A549 (cell line): ENCODE measurements around the gene SMCO2. TPM values are rescaled to one million over a fixed set of nuclear protein-coding genes. Genes with fewer than 3 reads are reported as not detected.

Experiments
- ATAC-seq, 2 experiments: fragments of 200-7000 bp in 1 of 2; fragments of >200 bp in 1 of 2; cut with Nextera tagmentation in 1 of 2; cut with Tn5 transposase in 1 of 2; 3 replicates each; pipeline versions ENCODE4 v1.8.0 to v1.9.1; 2018 to 2020; ENCODE audit warnings: mild to moderate bottlenecking in 1 of 2, moderate library complexity in 1 of 2
- CTCF ChIA-PET: fragments of 300-600 bp; sonication (Branson Sonifier 250); formaldehyde crosslinking; extraction: SDS; loops from one replicate; lab custom pipeline; 2021; ENCODE audit warnings: antibody characterized with exemption, inconsistent platforms; lab: Yijun Ruan, JAX
- POLR2A ChIA-PET: fragments of 350-600 bp; formaldehyde crosslinking; extraction: SDS; loops from one replicate; lab custom pipeline; 2021; ENCODE audit warnings: antibody characterized with exemption, inconsistent platforms; lab: Yijun Ruan, JAX
- DNase-seq, 2 experiments: peaks; one replicate each; pipeline versions ENCODE4 v3.0.0 to v3.0.0-alpha.2; 2011 to 2016; ENCODE audit warnings: low read depth in 1 of 2, low spot score in 1 of 2
- FAIRE-seq: peaks from 2 replicates; lab custom pipeline; 2011; peaks lifted over from hg19 to GRCh38; lab: Jason Lieb, UNC
- H3K27ac ChIP-seq, 2 experiments: fragments of >200 bp; sonication (Bioruptor Twin); formaldehyde crosslinking; 3 replicates each; pipeline ENCODE4 v1.5.1; 2016 to 2017
- H3K4me1 ChIP-seq: fragments of >200 bp; sonication (Bioruptor Twin); formaldehyde crosslinking; 3 replicates; pipeline ENCODE4 v1.6.1; 2016
- H3K4me2 ChIP-seq: fragments of >200 bp; sonication (Bioruptor Twin); formaldehyde crosslinking; 3 replicates; pipeline ENCODE4 v1.6.1; 2016
- H3K4me3 ChIP-seq: fragments of >200 bp; sonication (Bioruptor Twin); formaldehyde crosslinking; 3 replicates; pipeline ENCODE4 v1.5.1; 2016
- H3K9me3 ChIP-seq: fragments of >200 bp; sonication (Bioruptor Twin); formaldehyde crosslinking; 3 replicates; pipeline ENCODE4 v1.6.1; 2016
- ATOH8 ChIP-seq: fragments of 250-450 bp; sonication (Bioruptor Pico); IDR thresholded peaks from 2 replicates; pipeline ENCODE4 v1.5.0; 2020; ENCODE audit warnings: low read depth, mild to moderate bottlenecking, moderate library complexity
- CBX2 ChIP-seq: fragments of 200-600 bp; sonication (generic); IDR thresholded peaks from 2 replicates; pipeline ENCODE4 v1.6.1; 2016; ENCODE audit warnings: low read depth, mild to moderate bottlenecking, borderline replicate concordance
- CTCF ChIP-seq: fragments of >200 bp; sonication (Bioruptor Twin); formaldehyde crosslinking; IDR thresholded peaks from 3 replicates; pipeline ENCODE4 v1.5.1; 2016
- ESRRA ChIP-seq: fragments of 150-350 bp; IDR thresholded peaks from 2 replicates; pipeline ENCODE4 v1.6.1; 2014; ENCODE audit warnings: mild to moderate bottlenecking, low read length, borderline replicate concordance
- HES2 ChIP-seq: fragments of >200 bp; sonication (Bioruptor Twin); formaldehyde crosslinking; IDR thresholded peaks from 2 replicates; pipeline ENCODE4 v1.6.1; 2016
- KDM5A ChIP-seq: fragments of 200-600 bp; sonication (generic); IDR thresholded peaks from 2 replicates; pipeline ENCODE4 v1.6.1; 2016; ENCODE audit warnings: antibody characterized with exemption, mild to moderate bottlenecking
- MAZ ChIP-seq: fragments of 150-350 bp; IDR thresholded peaks from 2 replicates; pipeline ENCODE4 v1.6.1; 2014; ENCODE audit warnings: antibody characterized with exemption, low read depth, low read length, borderline replicate concordance
- PBX3 ChIP-seq: IDR thresholded peaks from 2 replicates; pipeline ENCODE4 v1.6.1; 2012
- POLR2AphosphoS2 ChIP-seq: conservative IDR thresholded peaks from 2 replicates; pipeline ENCODE4 v1.6.1; 2012; ENCODE audit warnings: low read length, improper control_type of control experiment, inconsistent platforms
- RAD21 ChIP-seq, 2 experiments: fragments of >200 bp in 1 of 2; sonication (Bioruptor Twin) in 1 of 2; formaldehyde crosslinking in 1 of 2; IDR thresholded peaks in 1 of 2; conservative IDR thresholded peaks in 1 of 2; 2 replicates in 1 of 2; 3 replicates in 1 of 2; pipeline ENCODE4 v1.6.1; 2012 to 2018; ENCODE audit warnings: inconsistent platforms in 1 of 2
- REST ChIP-seq: fragments of 200-600 bp; sonication (generic); IDR thresholded peaks from 2 replicates; pipeline ENCODE4 v1.6.1; 2016; ENCODE audit warnings: antibody characterized with exemption, mild to moderate bottlenecking, moderate library complexity
- SREBF2 ChIP-seq: fragments of 450-650 bp; IDR thresholded peaks from 2 replicates; pipeline ENCODE4 v1.6.1; 2014; ENCODE audit warnings: mild to moderate bottlenecking, moderate library complexity
- ZNF302 ChIP-seq: fragments of 250-450 bp; sonication (Bioruptor Pico); IDR thresholded peaks from 2 replicates; pipeline ENCODE4 v1.9.0; 2021; ENCODE audit warnings: inconsistent platforms, mild to moderate bottlenecking, moderate library complexity
- WGBS: methylation state at CpG from one replicate; pipeline ENCODE4 v1.1.6; 2017; ENCODE audit errors: missing lambda C conversion rate; 5-methylcytosine and 5-hydroxymethylcytosine counted together
- polyA plus RNA-seq, 4 experiments: library from polyadenylated mRNA; depleted of rRNA in 3 of 4; stranded (reverse); fragments of >200 nt; fragmentation: RNase III in 1 of 4; extraction: RNeasy Plus Mini Kit Qiagen cat#74134 plus additional on column Dnase treatment in 1 of 4; gene quantifications; 2 replicates in 3 of 4; 3 replicates in 1 of 4; pipeline ENCODE4 v1.2.3, GENCODE V29; 2011 to 2017

The SMCO2 gene
- polyA plus RNA-seq, 2 of the 4 experiments (the other 2 are of a cell fraction) = 0.14 to 0.28 TPM

- POLR2A ChIA-PET = no interaction called here
- WGBS = 82% methylated on average over 8 of the region's 8 CpGs
- no peaks in the 10 kb centered on the region for H3K4me1 ChIP-seq
- H3K27ac ChIP-seq = no peak overlapping the region
- TF ChIP-seq CTCF (no peak), SREBF2 (no peak), REST (no peak)
- no peak for DNase-seq
- ATAC-seq = no peak
- CTCF ChIA-PET = interaction anchor here (0.9 to 5.3 kb wide), 5 partner anchors 12 to 235 kb away, joined by 3 to 27 read pairs (median 4); partner anchors contain the start of gene PPFIBP1
- no peak overlapping the region for H3K4me2 ChIP-seq
- no peak for FAIRE-seq
- no peaks in the 10 kb centered on the region for H3K9me3 ChIP-seq
- H3K4me3 ChIP-seq = no peak overlapping the region
Observed at GRCh38 chr12:27447761-27448160, 1.2 kb downstream of the SMCO2 start.

- TF ChIP-seq RAD21 (conservative IDR thresholded peaks at IDR 0.05 in 1 of 2, IDR thresholded peaks at IDR 0.05 in 1 of 2) (no peak), PBX3 (no peak), ZNF302 (CRISPR knock-in tag) (no peak), KDM5A (no peak), ATOH8 (CRISPR knock-in tag) (no peak), HES2 (no peak), ESRRA (no peak), MAZ (no peak), POLR2AphosphoS2 (no peak), CBX2 (no peak)
- H3K9me3 ChIP-seq = no peaks in the 10 kb centered on the region
- ChIA-PET POLR2A (no interaction called here), CTCF (interaction anchor here (5.3 kb wide), 1 partner anchor 13 kb away, joined by 27 read pairs; no protein-coding TSS in a partner anchor)
- no peak overlapping the region for H3K4me3 ChIP-seq
- no peak overlapping the region for H3K27ac ChIP-seq
- FAIRE-seq (no peak), DNase-seq (no peak), ATAC-seq (no peak)
- WGBS = 66% methylated on average over 6 of the region's 6 CpGs
- no peaks in the 10 kb centered on the region for H3K4me1 ChIP-seq
- H3K4me2 ChIP-seq = no peak overlapping the region
Observed at GRCh38 chr12:27449026-27449425, 2.5 kb downstream of the SMCO2 start.
